T-helper 1 cell (primary cell): ENCODE results near the gene LMAN1.

Source experiments
- DNase-seq, 5 donors: peaks; one replicate each; pipeline ENCODE4 v3.0.0-alpha.2; 2012 to 2020

The LMAN1 gene

DNA sequence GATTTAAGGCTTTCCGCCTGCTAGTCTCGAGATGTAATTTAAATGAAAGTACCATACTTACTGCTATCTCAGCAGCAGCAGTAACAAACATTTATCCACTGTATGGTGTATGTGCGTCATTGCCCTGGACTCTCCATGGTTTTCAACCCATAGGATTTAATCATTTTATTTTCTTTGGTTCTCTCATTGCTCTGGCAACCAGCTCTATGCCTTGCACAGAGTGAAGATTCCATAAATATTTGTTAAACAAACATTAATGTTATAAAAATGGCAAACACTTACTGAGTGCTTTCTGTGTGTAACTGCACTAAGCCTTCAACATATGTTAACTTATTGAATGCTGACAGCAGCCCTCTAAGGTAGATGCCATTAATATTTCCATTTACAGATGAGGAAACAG lies 1.3 kb upstream of the LMAN1 start:
- DNase-seq, result no peak

- DNase-seq, result no peak
Observed at GRCh38 chr18:59359576-59359952, 499 bp upstream of the LMAN1 start.

DNA sequence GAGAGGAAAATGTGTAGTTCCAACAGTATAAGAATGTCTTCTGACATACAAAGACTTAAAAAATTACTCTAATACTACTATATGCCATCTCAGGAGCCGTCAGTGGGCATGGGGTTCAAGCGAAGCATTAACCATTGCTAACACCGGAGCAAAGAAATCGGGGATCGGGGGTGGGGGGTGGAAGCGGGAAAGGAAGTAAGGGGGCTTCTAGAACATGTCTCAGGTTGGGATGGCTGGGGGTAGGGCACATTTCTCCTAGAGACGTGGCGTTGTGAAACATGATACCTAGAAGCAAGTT lies 702 bp downstream of the LMAN1 start:
- DNase-seq, result no peak

DNA sequence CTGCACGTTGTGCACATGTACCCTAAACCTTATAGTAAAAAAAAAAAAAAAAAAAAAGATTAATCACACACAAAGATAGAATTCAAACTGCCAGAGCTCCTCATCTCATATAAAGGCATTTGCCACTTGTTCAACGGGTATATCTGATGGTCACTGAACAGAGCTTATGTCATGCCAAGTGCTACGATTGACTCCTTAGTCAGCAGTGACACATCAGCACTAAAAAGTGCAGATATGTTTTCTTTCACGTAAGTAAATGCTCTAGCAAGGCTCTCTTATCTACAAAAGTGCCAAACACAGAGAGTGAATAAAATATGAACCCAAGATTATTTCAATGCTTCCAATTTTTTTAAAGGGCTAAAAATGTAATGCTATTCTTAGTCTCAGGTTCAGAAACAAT lies 1.1 kb downstream of the LMAN1 start:
- peak in 1 of 5 donors; percentile 46 for DNase-seq

GRCh38 chr18:59354731-59355130 lies 4.3 kb downstream of the LMAN1 start:
- no peak for DNase-seq

GRCh38 chr18:59353079-59353680 lies 5.9 kb downstream of the LMAN1 start:
- no peak for DNase-seq

DNA sequence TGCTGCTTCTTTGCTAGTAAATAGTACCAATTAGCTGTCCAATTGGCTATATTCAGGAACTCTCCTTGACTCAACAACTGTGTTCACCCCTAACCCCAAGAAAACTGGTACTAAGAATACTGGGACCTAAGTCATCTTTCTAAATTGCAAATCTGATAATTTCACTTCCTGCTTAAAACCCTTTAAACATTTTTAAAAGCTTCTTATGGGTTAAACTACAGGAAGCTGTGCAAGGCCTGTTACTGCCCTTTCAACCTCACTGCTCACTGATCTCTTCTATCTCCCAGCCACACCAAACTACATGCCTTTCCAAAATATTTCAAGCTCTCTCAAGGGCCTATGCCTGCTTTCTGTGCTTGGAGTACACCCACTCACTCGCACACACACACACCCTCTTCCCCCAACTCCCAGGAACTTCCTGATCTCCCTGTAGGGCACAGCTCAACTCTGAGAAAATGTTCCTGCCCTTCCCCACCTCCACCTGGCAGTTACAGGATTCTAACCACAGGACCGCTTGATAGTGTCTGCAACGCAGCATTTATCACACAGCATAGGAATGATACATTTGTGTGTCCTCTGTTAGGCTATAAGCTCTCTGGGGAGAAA lies 6.7 kb downstream of the LMAN1 start:
- peak in 1 of 5 donors; percentile 46 for DNase-seq

- DNase-seq, result no peak
Observed at GRCh38 chr18:59345556-59345955, 13.5 kb downstream of the LMAN1 start.

- DNase-seq, result no peak
Observed at GRCh38 chr18:59344996-59345395, 14.1 kb downstream of the LMAN1 start.

- no peak for DNase-seq
Observed at GRCh38 chr18:59343926-59344325, 15.1 kb downstream of the LMAN1 start.

DNA sequence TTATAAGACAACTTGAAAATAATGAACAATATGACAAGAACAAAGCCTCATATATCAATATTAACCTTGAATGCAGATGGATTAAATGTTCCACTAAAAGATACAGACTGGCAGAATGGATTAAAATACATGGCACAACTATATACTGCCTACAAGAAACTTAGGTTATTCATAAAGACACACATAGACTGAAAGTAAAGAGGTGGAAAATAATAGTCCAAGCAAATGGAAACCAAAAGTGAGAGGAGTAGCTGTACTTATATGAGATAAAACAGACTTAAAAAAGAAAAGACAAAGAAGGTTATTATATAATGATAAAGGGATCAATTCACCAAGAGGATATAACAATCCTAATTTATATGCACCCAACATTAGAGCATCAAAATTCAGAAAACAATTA lies 18.2 kb downstream of the LMAN1 start:
- DNase-seq, result peak in 1 of 5 donors; percentile 28

- DNase-seq, result no peak
Observed at GRCh38 chr18:59340312-59340711, 18.8 kb downstream of the LMAN1 start.

DNA sequence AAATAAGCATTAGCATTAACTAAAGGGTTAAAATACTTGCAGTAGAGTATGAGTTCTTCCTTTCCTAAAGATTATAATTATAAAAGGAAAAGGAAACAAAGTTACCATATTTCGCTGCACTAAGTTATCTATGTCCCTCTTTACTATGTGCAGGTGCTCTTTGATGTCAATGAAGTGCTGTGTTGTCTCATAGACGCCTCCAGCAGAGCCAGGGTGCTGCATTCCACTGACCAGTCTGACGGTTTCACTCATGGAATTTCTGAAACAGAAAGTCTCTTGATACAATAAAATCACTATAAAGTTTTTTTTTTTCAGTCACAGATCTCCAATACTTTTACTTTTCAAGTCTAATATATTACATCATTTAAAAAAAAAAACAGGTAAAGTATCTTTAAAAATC lies 26.1 kb downstream of the LMAN1 start:
- no peak for DNase-seq

DNA sequence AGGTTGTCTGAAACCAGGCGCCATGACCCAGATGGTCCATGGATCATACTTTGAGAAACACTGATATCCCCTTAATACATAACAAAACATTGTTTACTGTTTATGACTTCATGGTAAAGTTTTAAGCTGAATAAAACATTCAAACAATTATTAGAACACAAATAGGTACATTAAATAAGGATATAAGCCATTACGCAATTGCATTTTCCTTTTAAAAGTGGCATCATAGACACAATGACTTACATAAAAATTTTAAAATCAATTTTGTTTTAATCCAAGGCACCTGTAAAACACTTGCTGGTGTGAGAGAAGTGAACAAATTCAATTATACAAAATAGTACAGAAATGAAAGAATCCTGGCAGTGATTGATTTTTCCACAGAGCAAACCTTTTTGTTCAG lies 30.4 kb downstream of the LMAN1 start:
- DNase-seq, result no peak

DNA sequence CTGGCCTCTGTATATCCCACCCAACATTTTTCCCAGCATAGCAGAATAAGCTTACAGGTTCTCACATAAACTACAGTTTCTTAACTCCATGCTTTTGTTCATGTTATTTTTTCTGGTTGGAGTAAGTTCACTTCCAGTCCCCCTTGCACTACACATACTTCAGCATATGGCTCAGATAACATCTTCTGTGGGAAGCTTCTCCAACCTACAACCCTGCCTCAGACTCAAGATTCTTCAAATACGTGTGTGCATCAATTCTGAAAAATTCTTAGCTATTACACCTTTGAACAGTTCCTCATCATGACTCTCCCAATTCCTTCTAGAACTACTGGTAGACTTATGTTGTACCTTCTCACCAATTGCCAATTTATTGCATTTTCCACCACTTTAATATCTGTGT lies 33.1 kb downstream of the LMAN1 start:
- no peak for DNase-seq

GRCh38 chr18:59324623-59324971 lies 34.5 kb downstream of the LMAN1 start:
- no peak for DNase-seq

DNA sequence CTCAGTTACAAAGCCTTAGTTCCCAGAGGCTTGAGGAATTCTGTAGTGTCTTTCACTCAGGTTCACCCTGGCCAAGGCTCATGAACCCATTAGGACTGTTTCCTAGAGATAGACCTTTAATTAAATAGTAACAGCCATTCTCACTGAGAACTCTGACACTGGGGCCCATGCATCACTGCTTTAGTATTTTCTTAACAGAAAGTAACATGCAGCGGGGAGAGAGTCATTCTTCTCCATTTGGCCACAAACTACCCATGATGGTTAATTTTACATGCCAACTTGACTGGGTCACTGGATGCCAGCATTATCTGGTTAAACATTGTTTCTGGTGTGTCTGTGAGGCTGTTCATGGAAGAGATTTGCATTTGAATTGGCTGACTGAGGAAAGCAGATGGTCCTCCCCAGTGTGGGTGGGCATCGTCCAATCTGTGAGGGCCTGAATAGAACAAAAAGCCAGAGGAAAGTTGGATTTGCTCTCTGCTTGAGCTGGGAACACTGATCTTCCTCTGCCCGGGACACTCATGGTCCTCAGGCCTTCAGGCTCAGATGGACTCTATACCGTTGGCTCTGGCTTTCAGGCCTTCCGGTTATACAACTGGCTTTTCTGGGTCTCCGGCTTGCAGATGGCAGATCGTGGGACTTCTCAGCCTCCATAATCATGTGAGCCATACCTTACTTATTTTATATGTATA lies 35.0 kb downstream of the LMAN1 start:
- DNase-seq, result no peak

DNA sequence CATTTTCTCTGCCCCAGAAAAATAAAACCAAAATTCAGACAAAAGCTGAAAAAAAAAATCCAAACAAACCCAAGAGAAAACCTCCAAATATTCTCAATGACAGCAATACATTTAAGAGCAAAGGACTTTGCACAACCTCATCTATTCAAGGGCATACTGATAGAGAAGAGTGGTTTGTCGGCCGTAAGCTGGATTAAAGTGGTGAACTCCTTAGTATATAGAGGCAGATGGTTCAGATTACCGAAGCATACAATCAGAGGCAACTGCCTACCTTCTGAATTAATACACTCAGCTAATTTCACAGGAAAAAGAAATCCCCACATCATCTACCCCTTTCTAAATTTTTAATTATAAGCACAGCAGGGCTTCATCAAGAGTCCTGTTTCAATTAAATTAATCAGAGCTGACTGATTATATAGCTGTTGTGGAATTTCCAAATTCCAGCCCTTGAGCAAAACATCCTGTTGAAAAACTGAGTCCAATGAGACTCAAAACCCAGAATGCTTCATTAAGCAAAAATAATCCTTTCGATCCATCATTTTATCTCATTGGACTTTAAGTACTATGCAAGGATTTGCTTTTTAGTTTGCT lies 40.5 kb downstream of the LMAN1 start, which contains the start of gene CPLX4:
Gene CPLX4 (minus strand): TSS at position 190 of the 591 bp plus-strand sequence. CDS start 187 bp downstream, at position 3.
- DNase-seq, result no peak

- no peak for DNase-seq
Observed at GRCh38 chr18:59311631-59312030, 47.4 kb downstream of the LMAN1 start.

DNA sequence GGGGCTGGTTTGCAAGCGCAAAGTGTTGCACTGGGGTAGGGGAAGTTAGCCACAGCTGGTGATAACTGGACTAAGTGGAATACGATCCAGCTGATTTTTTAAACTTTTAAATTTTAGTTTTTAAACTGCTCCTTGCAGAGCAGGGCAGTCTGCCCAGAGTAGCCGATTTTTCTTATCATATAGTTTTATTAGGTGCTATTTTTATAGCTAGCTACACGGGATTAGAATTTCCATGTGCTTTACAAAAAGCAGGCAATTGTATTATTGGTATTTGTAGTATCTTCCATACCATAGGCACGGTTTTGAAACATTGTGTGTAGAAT lies 50.2 kb downstream of the LMAN1 start:
- no peak for DNase-seq

DNA sequence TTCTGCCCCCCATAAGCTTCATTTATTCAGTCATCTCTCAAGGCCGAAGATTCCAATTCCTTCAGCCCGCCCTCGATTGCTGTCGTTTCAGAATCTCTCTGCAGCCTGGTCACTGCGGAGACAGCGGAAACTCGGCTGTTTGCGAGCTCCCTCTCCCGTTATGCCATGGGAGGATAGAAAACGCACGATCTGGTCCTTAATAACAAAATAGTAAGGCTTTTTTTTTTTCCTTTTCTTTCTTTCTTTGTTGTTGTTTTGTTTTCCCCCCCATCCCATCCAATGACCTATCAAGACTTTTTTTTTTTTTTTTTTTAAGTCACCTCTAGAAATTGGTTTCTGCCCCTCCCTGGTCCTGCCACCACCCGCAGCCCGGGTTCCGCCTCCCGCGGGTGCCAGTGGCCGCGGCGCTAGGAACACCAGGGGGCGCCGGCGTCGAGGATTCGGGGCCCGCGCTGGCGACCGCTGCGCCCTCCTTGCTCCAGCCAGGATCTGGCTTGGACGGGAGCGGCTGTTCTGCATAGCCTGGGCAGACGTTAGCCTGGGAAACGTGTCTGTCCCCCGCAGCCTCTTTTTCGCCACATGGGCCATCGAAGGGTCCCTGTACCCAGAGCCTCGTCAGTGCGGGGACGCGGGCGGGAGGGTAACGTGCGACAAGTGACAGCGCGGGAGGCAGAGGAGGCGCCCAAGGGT lies 50.7 kb downstream of the LMAN1 start:
- DNase-seq, result peak; percentile 19 to 59 (median 48)

DNA sequence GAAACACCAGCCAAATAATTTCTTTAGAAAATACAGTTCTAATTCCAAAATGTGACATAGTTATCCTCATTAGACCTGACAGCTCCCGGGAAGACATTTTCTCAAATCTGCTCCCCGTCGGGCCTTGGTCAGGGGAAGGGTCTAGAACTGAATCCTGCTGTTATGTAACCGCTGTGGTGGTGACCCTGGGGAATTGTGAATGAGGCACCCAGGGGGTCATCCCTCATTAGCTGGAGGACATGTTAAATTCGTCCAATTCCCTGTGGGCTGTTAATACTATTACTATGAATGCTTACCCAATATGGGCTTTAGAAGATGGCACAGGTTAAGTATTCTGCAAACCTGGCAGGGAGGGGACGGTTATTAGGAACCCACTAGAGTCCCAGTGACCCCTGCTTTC lies 52.4 kb downstream of the LMAN1 start:
- DNase-seq, result no peak

DNA sequence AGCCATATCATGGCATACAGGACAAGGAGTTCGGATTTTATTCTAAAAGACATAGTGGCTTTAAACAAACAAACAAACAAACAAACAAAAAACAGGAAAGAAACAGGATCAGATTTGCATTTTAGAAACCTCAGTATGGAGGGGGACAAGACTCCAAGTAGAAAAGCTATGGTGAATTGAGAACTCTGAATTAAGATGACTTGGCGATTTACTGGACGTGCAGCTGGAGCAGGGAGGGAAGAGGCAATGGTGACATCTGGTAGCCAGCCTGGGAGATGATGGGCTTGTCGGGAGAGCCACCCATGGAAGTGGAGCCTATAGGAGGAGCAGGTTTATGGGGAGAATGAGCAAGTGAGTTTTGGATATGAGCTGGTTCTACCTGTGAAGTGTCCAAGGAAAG lies 53.8 kb downstream of the LMAN1 start:
- no peak for DNase-seq

DNA sequence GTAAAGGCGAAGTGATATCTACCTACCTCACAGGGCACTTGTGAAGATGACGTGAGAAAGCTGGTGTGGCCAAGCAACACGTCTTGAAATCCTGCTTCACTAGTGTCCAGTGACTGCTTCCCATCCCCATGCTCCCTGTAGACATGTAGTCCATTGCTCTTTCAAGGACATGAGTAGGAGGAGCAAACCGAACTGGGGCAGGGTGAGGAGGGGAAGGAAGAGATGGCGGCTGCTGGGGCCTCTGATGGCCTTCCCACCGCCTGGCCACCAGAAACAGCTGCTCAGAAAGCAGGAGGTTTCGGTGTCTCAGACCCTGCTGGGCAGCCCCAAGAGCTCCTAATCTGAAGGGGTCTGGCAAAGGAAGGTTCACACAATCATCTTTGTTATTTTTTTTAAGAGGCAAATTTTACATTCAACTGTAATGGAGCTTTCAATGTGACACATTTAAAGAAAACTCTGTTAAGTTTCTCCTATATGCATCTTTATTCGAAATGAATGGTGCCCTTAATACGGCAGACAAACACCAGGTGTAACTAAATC lies 55.3 kb downstream of the LMAN1 start:
- no peak for DNase-seq
